Kidney (tissue), 14 donors: ENCODE measurements around the gene ZSWIM3. TPM values are rescaled to one million over a fixed set of nuclear protein-coding genes. Genes with fewer than 3 reads are reported as not detected.

Experiments
- DNase-seq, 5 donors: peaks; one replicate each; pipeline ENCODE4 v3.0.0-alpha.2; 2013 to 2020
- FAIRE-seq: peaks from 2 replicates; lab custom pipeline; 2012; peaks lifted over from hg19 to GRCh38; lab: Jason Lieb, UNC
- H3K27ac ChIP-seq, 2 donors: one replicate each; pipeline ENCODE4 v1.7.0; 2013; ENCODE audit warnings: low read depth in 2 of 2, low read length in 2 of 2, inconsistent platforms in 1 of 2
- H3K27me3 ChIP-seq: one replicate; pipeline ENCODE4 v1.7.1; 2013; ENCODE audit warnings: low read length, inconsistent platforms; ENCODE audit not compliant: control insufficient read depth, insufficient read depth
- H3K36me3 ChIP-seq, 3 donors: one replicate each; pipeline versions ENCODE4 v1.7.0 to v1.7.1; 2013; ENCODE audit warnings: low read length in 3 of 3, control low read depth in 1 of 3, inconsistent platforms in 1 of 3; ENCODE audit not compliant: insufficient read depth in 3 of 3, control insufficient read depth in 2 of 3
- H3K4me1 ChIP-seq, 3 donors: one replicate each; pipeline versions ENCODE4 v1.7.0 to v1.7.1; 2013; ENCODE audit warnings: low read length in 3 of 3, inconsistent platforms in 1 of 3, low read depth in 1 of 3; ENCODE audit not compliant: control insufficient read depth in 2 of 3, insufficient read depth in 2 of 3
- H3K4me3 ChIP-seq, 3 donors: one replicate each; pipeline versions ENCODE4 v1.7.0 to v1.8.1; 2013; ENCODE audit warnings: low read length in 3 of 3, control low read depth in 1 of 3, inconsistent platforms in 1 of 3
- H3K9ac ChIP-seq, 3 donors: one replicate each; pipeline versions ENCODE4 v1.7.0 to v1.7.1; 2013; ENCODE audit warnings: low read length in 3 of 3, control low read depth in 1 of 3, inconsistent platforms in 1 of 3
- H3K9me3 ChIP-seq, 3 donors: one replicate each; pipeline versions ENCODE4 v1.7.0 to v1.7.1; 2013; ENCODE audit warnings: low read length in 3 of 3, control low read depth in 1 of 3, inconsistent platforms in 1 of 3; ENCODE audit not compliant: control insufficient read depth in 2 of 3, insufficient read depth in 1 of 3
- CTCF ChIP-seq: IDR thresholded peaks from 3 replicates; pipeline ENCODE4 v1.5.1; 2012; ENCODE audit warnings: mild to moderate bottlenecking, moderate library complexity, borderline replicate concordance; ENCODE audit not compliant: insufficient read depth; ENCODE audit errors: extremely low read depth
- intact Hi-C: fragments of 100-400 bp; cut with DNase I; formaldehyde crosslinking; loops from one replicate; pipeline ENCODE4 v1.11.1; 2022
- polyA plus RNA-seq: library from polyadenylated mRNA; stranded (reverse); fragments of 350-450 nt; fragmentation: Illumina TruSeq; extraction: RNeasy Lipid Tissue Mini Kit (QIAGEN cat#74804); gene quantifications from one replicate; pipeline ENCODE4 v1.2.3, GENCODE V29; 2014; ENCODE audit warnings: low read depth, low replicate concordance; ENCODE audit not compliant: insufficient read depth
- total RNA-seq: library from RNA; stranded (reverse); fragmentation: NEBNext Ultra II Directional; extraction: Animal tissue kit (Norgen Biotek cat#: 25700); gene quantifications from one replicate; pipeline ENCODE4 v1.2.1, GENCODE V29; 2021
- donor health status: control.
- donor health status: control.
- donor health status: control.
- donor health status: control.
- donor health status: control.
- donor health status: DM: yes; HTN: yes; CAD: no.
- donor health status: Normal renal cell carcinoma (clear cell type).

The ZSWIM3 gene
- total and polyA plus RNA-seq, 2 donors from 2014 or later = 2.6 to 3.2 TPM

- H3K4me3 ChIP-seq = peak overlapping the region; percentile 74 to 93 (median 88)
- no peak for TF ChIP-seq CTCF
- no peak for DNase-seq
- H3K36me3 ChIP-seq = peaks cover 0 to 2% (median 0%) of the 10 kb centered on the region in 3 donors
- H3K9ac ChIP-seq = peak overlapping the region; percentile 35 to 95 (median 65)
- intact Hi-C loops = no loop called here
- H3K27me3 ChIP-seq = no peaks in the 10 kb centered on the region
- H3K27ac ChIP-seq = peak overlapping the region; percentile 81 to 84
- peaks cover 0 to 27% (median 7%) of the 10 kb centered on the region in 3 donors for H3K4me1 ChIP-seq
- no peak for FAIRE-seq
- no peaks in the 10 kb centered on the region for H3K9me3 ChIP-seq
Measured at GRCh38 chr20:45857882-45858216, 435 bp downstream of the ZSWIM3 start.

GRCh38 chr20:45859916-45860315 lies 2.5 kb downstream of the ZSWIM3 start:
- H3K4me3 ChIP-seq = no peak overlapping the region
- no peaks in the 10 kb centered on the region for H3K27me3 ChIP-seq
- no peaks in the 10 kb centered on the region for H3K36me3 ChIP-seq
- peaks cover 0 to 24% (median 7%) of the 10 kb centered on the region in 3 donors for H3K4me1 ChIP-seq
- H3K9ac ChIP-seq = no peak overlapping the region
- FAIRE-seq = no peak
- intact Hi-C loops = no loop called here
- peak in 3 of 5 donors; percentile 24 to 84 (median 68) for DNase-seq
- H3K9me3 ChIP-seq = no peaks in the 10 kb centered on the region
- no peak for TF ChIP-seq CTCF
- no peak overlapping the region for H3K27ac ChIP-seq

- no peak overlapping the region for H3K27ac ChIP-seq
- no peak for TF ChIP-seq CTCF
Measured at GRCh38 chr20:45860560-45861220, 3.3 kb downstream of the ZSWIM3 start.

More at GRCh38 chr20:45860560-45861220, 3.3 kb downstream of the ZSWIM3 start:
- no peak overlapping the region for H3K9ac ChIP-seq
- intact Hi-C loops = no loop called here
- H3K4me1 ChIP-seq = peaks cover 0 to 21% (median 7%) of the 10 kb centered on the region in 3 donors
- H3K36me3 ChIP-seq = no peaks in the 10 kb centered on the region
- FAIRE-seq (no peak), DNase-seq (no peak)
- no peaks in the 10 kb centered on the region for H3K9me3 ChIP-seq
- no peak overlapping the region for H3K4me3 ChIP-seq
- no peaks in the 10 kb centered on the region for H3K27me3 ChIP-seq
